ENCODE measurements around the gene TRABD2B.

DNA sequence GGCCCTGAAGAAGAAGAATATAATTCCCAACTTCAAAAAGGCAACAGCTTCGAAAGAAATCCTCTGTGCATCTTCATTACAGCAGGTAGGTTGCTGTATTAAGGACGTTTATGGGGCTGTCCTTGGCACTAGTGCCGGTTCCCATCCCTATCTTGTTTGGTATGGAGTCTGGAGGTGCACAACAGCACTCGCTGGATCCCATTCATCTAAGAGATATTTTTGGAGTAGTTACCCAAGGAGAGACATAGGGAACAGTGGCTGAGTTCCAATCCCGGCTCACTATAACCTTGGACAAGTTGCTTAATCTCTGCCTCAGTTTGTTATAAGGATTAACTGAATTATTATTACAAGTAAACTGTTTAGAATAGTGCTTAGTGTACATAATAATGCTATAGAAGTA, 106.4 kb downstream of the TRABD2B start:
- TF ChIP-seq, protein P1, sequence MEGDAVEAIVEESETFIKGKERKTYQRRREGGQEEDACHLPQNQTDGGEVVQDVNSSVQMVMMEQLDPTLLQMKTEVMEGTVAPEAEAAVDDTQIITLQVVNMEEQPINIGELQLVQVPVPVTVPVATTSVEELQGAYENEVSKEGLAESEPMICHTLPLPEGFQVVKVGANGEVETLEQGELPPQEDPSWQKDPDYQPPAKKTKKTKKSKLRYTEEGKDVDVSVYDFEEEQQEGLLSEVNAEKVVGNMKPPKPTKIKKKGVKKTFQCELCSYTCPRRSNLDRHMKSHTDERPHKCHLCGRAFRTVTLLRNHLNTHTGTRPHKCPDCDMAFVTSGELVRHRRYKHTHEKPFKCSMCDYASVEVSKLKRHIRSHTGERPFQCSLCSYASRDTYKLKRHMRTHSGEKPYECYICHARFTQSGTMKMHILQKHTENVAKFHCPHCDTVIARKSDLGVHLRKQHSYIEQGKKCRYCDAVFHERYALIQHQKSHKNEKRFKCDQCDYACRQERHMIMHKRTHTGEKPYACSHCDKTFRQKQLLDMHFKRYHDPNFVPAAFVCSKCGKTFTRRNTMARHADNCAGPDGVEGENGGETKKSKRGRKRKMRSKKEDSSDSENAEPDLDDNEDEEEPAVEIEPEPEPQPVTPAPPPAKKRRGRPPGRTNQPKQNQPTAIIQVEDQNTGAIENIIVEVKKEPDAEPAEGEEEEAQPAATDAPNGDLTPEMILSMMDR (IDR thresholded peaks at IDR 0.05; ENCODE audit: poor library complexity): no peak
- no peak for TF ChIP-seq EZH2phosphoT487 (IDR thresholded peaks at IDR 0.05; ENCODE audit: low read depth, severe bottlenecking, unreplicated experiment)

Measured in hepatocyte (in vitro differentiated cells).